Mesendoderm (in vitro differentiated cells): Measurements from ENCODE around the gene AHI1.

ENCODE experiments used
- DNase-seq: peaks from one replicate; pipeline ENCODE4 v3.0.0; 2013
- H2AK5ac ChIP-seq: 2 replicates; pipeline ENCODE4 v1.6.1; 2013; ENCODE audit warnings: low read length, inconsistent platforms
- H2BK120ac ChIP-seq: 2 replicates; pipeline ENCODE4 v1.6.1; 2013; ENCODE audit warnings: low read depth, mild to moderate bottlenecking, low read length, moderate library complexity, mixed read lengths
- H2BK15ac ChIP-seq: replicated peaks from 2 replicates; pipeline ENCODE4 v1.6.1; 2013; ENCODE audit warnings: low read depth, mild to moderate bottlenecking, moderate library complexity
- H2BK5ac ChIP-seq: 2 replicates; pipeline ENCODE4 v1.6.1; 2013; ENCODE audit warnings: low read length, inconsistent platforms
- H3K18ac ChIP-seq: 2 replicates; pipeline ENCODE4 v1.6.1; 2013; ENCODE audit warnings: mild to moderate bottlenecking, low read length, mixed read lengths
- H3K23ac ChIP-seq: one replicate; pipeline ENCODE4 v1.6.1; 2013; ENCODE audit warnings: low read length
- H3K27ac ChIP-seq: 2 replicates; pipeline ENCODE4 v1.5.1; 2013; ENCODE audit warnings: low read depth, mild to moderate bottlenecking, inconsistent platforms, low read length, moderate library complexity
- H3K27me3 ChIP-seq: 2 replicates; pipeline ENCODE4 v1.6.1; 2013; ENCODE audit warnings: low read length, control low read depth, mild to moderate bottlenecking, inconsistent platforms; ENCODE audit not compliant: insufficient read depth, poor library complexity
- H3K36me3 ChIP-seq: 2 replicates; pipeline ENCODE4 v1.6.1; 2013; ENCODE audit warnings: low read length, inconsistent platforms; ENCODE audit not compliant: control insufficient read depth, insufficient read depth
- H3K4ac ChIP-seq: one replicate; pipeline ENCODE4 v1.6.1; 2013; ENCODE audit warnings: low read depth, mild to moderate bottlenecking, low read length, moderate library complexity
- H3K4me1 ChIP-seq: 2 replicates; pipeline ENCODE4 v1.6.1; 2013; ENCODE audit warnings: low read depth, low read length, inconsistent platforms; ENCODE audit not compliant: control insufficient read depth
- H3K4me2 ChIP-seq: 2 replicates; pipeline ENCODE4 v1.6.1; 2013; ENCODE audit warnings: low read length
- H3K4me3 ChIP-seq: 2 replicates; pipeline ENCODE4 v1.5.1; 2013; ENCODE audit warnings: mild to moderate bottlenecking, low read length
- H3K56ac ChIP-seq: one replicate; pipeline ENCODE4 v1.6.1; 2013; ENCODE audit warnings: low read length
- H3K79me1 ChIP-seq: 2 replicates; pipeline ENCODE4 v1.6.1; 2013; ENCODE audit warnings: low read length, inconsistent platforms
- H3K79me2 ChIP-seq: 2 replicates; pipeline ENCODE4 v1.6.1; 2013; ENCODE audit warnings: mild to moderate bottlenecking, low read length; ENCODE audit not compliant: control insufficient read depth, insufficient read depth
- H3K9ac ChIP-seq: 2 replicates; pipeline ENCODE4 v1.6.1; 2013; ENCODE audit warnings: low read length, inconsistent platforms
- H4K5ac ChIP-seq: one replicate; pipeline ENCODE4 v1.6.1; 2013; ENCODE audit warnings: low read length
- H4K8ac ChIP-seq: one replicate; pipeline ENCODE4 v1.6.1; 2013; ENCODE audit warnings: low read depth, mild to moderate bottlenecking, control low read depth, low read length, moderate library complexity
- WGBS: extraction: QIAGEN DNeasy Blood & Tissue Kit; methylation state at CpG from one replicate; pipeline ENCODE4 v1.1.7; 2013; ENCODE audit warnings: low lambda C conversion rate, missing lambda C conversion rate; ENCODE audit not compliant: insufficient coverage; ENCODE audit errors: extremely low coverage; 5-methylcytosine and 5-hydroxymethylcytosine counted together

AHI1 gene

GRCh38 chr6:135289816-135290215 is 207.7 kb downstream of the AHI1 start:
- Histone ChIP-seq H3K9ac (no peak overlapping the region), H2AK5ac (no peak overlapping the region), H2BK5ac (no peak overlapping the region), H3K36me3 (no peaks in the 10 kb centered on the region), H3K56ac (no peak overlapping the region), H3K79me2 (no peaks in the 10 kb centered on the region), H3K4me1 (no peaks in the 10 kb centered on the region), H3K79me1 (no peaks in the 10 kb centered on the region), H3K18ac (no peak overlapping the region), H3K4me3 (no peak overlapping the region), H3K27ac (no peak overlapping the region), H4K5ac (no peak overlapping the region), H3K27me3 (no peaks in the 10 kb centered on the region), H2BK15ac (no peak overlapping the region), H2BK120ac (no peak overlapping the region), H3K23ac (no peak overlapping the region), H3K4me2 (no peak overlapping the region), H3K4ac (no peak overlapping the region), H4K8ac (no peak overlapping the region)
- no peak for DNase-seq
- no CpG with 5 or more reads among the region's 5 CpGs for WGBS

GRCh38 chr6:135286962-135287538 is 210.5 kb downstream of the AHI1 start:
- H4K8ac ChIP-seq = no peak overlapping the region
- no peak overlapping the region for H3K4me2 ChIP-seq
- no peak overlapping the region for H2BK15ac ChIP-seq
- no peak overlapping the region for H2AK5ac ChIP-seq
- no peak overlapping the region for H3K9ac ChIP-seq
- H3K27me3 ChIP-seq = no peaks in the 10 kb centered on the region
- H3K18ac ChIP-seq = no peak overlapping the region
- H2BK5ac ChIP-seq = no peak overlapping the region
- WGBS = no CpG with 5 or more reads among the region's 8 CpGs
- H3K56ac ChIP-seq = no peak overlapping the region
- H3K4me1 ChIP-seq = no peaks in the 10 kb centered on the region
- H2BK120ac ChIP-seq = no peak overlapping the region
- no peak overlapping the region for H3K27ac ChIP-seq
- no peaks in the 10 kb centered on the region for H3K36me3 ChIP-seq
- no peaks in the 10 kb centered on the region for H3K79me1 ChIP-seq
- DNase-seq = no peak
- no peak overlapping the region for H4K5ac ChIP-seq
- no peak overlapping the region for H3K4me3 ChIP-seq
- H3K4ac ChIP-seq = no peak overlapping the region
- H3K79me2 ChIP-seq = no peaks in the 10 kb centered on the region
- H3K23ac ChIP-seq = no peak overlapping the region

- no peak overlapping the region for H3K4ac ChIP-seq
- no peak overlapping the region for H2BK120ac ChIP-seq
- H2BK5ac ChIP-seq = no peak overlapping the region
- no peak overlapping the region for H3K9ac ChIP-seq
- H3K27ac ChIP-seq = no peak overlapping the region
- H3K79me1 ChIP-seq = no peaks in the 10 kb centered on the region
- no peaks in the 10 kb centered on the region for H3K36me3 ChIP-seq
- H3K18ac ChIP-seq = no peak overlapping the region
- no peak overlapping the region for H3K56ac ChIP-seq
- 100% methylated on average over 1 of the region's 2 CpGs for WGBS
- no peak overlapping the region for H2BK15ac ChIP-seq
- no peak overlapping the region for H4K5ac ChIP-seq
- no peaks in the 10 kb centered on the region for H3K27me3 ChIP-seq
- no peaks in the 10 kb centered on the region for H3K4me1 ChIP-seq
- H2AK5ac ChIP-seq = no peak overlapping the region
- H3K4me2 ChIP-seq = no peak overlapping the region
- no peaks in the 10 kb centered on the region for H3K79me2 ChIP-seq
- H3K4me3 ChIP-seq = no peak overlapping the region
- no peak overlapping the region for H3K23ac ChIP-seq
- no peak overlapping the region for H4K8ac ChIP-seq
- no peak for DNase-seq
Measured at GRCh38 chr6:135285165-135285564, 212.4 kb downstream of the AHI1 start.

- Histone ChIP-seq H4K5ac (no peak overlapping the region), H3K18ac (no peak overlapping the region), H2BK5ac (no peak overlapping the region), H2BK15ac (peak overlapping the region; percentile 57), H2AK5ac (no peak overlapping the region), H3K79me1 (no peaks in the 10 kb centered on the region), H3K56ac (no peak overlapping the region), H3K27ac (no peak overlapping the region), H3K9ac (no peak overlapping the region), H3K27me3 (no peaks in the 10 kb centered on the region), H4K8ac (no peak overlapping the region), H3K4ac (no peak overlapping the region), H3K23ac (no peak overlapping the region), H2BK120ac (no peak overlapping the region), H3K36me3 (no peaks in the 10 kb centered on the region), H3K4me3 (no peak overlapping the region), H3K4me2 (no peak overlapping the region), H3K4me1 (no peaks in the 10 kb centered on the region), H3K79me2 (no peaks in the 10 kb centered on the region)
- no CpG with 5 or more reads among the region's 2 CpGs for WGBS
- DNase-seq = no peak
Measured at GRCh38 chr6:135283926-135284325, 213.6 kb downstream of the AHI1 start.

GRCh38 chr6:135282395-135282794 is 215.1 kb downstream of the AHI1 start:
- H3K79me2 ChIP-seq = no peaks in the 10 kb centered on the region
- no peak overlapping the region for H4K8ac ChIP-seq
- no peak overlapping the region for H4K5ac ChIP-seq
- H2AK5ac ChIP-seq = no peak overlapping the region
- no peak overlapping the region for H3K23ac ChIP-seq
- no peak overlapping the region for H3K4me3 ChIP-seq
- no peaks in the 10 kb centered on the region for H3K27me3 ChIP-seq
- no peak overlapping the region for H3K4ac ChIP-seq
- no peak overlapping the region for H2BK15ac ChIP-seq
- H2BK5ac ChIP-seq = no peak overlapping the region
- no peaks in the 10 kb centered on the region for H3K4me1 ChIP-seq
- no peak overlapping the region for H3K4me2 ChIP-seq
- H3K9ac ChIP-seq = no peak overlapping the region
- no peak overlapping the region for H3K27ac ChIP-seq
- no peak overlapping the region for H2BK120ac ChIP-seq
- no peaks in the 10 kb centered on the region for H3K79me1 ChIP-seq
- no peak for DNase-seq
- no peaks in the 10 kb centered on the region for H3K36me3 ChIP-seq
- H3K18ac ChIP-seq = no peak overlapping the region
- no peak overlapping the region for H3K56ac ChIP-seq

GRCh38 chr6:135281964-135282363 is 215.6 kb downstream of the AHI1 start:
- no peak for DNase-seq
- no peaks in the 10 kb centered on the region for H3K4me1 ChIP-seq
- no peak overlapping the region for H2BK15ac ChIP-seq
- H2BK5ac ChIP-seq = no peak overlapping the region
- no peak overlapping the region for H2AK5ac ChIP-seq
- no peak overlapping the region for H3K27ac ChIP-seq
- no peak overlapping the region for H4K8ac ChIP-seq
- H3K23ac ChIP-seq = no peak overlapping the region
- H3K9ac ChIP-seq = no peak overlapping the region
- H3K4me2 ChIP-seq = no peak overlapping the region
- H3K36me3 ChIP-seq = no peaks in the 10 kb centered on the region
- no peak overlapping the region for H3K4ac ChIP-seq
- no peak overlapping the region for H2BK120ac ChIP-seq
- no peaks in the 10 kb centered on the region for H3K79me2 ChIP-seq
- H3K18ac ChIP-seq = no peak overlapping the region
- no peak overlapping the region for H3K4me3 ChIP-seq
- H3K56ac ChIP-seq = no peak overlapping the region
- no peaks in the 10 kb centered on the region for H3K79me1 ChIP-seq
- no peak overlapping the region for H4K5ac ChIP-seq
- H3K27me3 ChIP-seq = no peaks in the 10 kb centered on the region
- no CpG with 5 or more reads among the region's 4 CpGs for WGBS
